Lower leg skin (tissue), 3 donors: ENCODE data around the gene AK2.

ENCODE experiments used
- POLR2A ChIP-seq, 2 donors: fragments of 450-650 bp; IDR thresholded peaks; one replicate each; pipeline ENCODE4 v1.6.1; 2016 to 2017; ENCODE audit warnings: antibody characterized with exemption in 2 of 2, mild to moderate bottlenecking in 1 of 2, moderate library complexity in 1 of 2
- TF ChIP-seq, protein P1 (sequence below), 3 donors: fragments of 450-650 bp; IDR thresholded peaks; one replicate each; pipeline ENCODE4 v1.5.1; 2016; ENCODE audit warnings: antibody characterized with exemption in 3 of 3, mild to moderate bottlenecking in 3 of 3, moderate library complexity in 2 of 3

GRCh38 chr1:32990887-32991286 is 45.8 kb downstream of the AK2 start:
- TF ChIP-seq, protein P1, sequence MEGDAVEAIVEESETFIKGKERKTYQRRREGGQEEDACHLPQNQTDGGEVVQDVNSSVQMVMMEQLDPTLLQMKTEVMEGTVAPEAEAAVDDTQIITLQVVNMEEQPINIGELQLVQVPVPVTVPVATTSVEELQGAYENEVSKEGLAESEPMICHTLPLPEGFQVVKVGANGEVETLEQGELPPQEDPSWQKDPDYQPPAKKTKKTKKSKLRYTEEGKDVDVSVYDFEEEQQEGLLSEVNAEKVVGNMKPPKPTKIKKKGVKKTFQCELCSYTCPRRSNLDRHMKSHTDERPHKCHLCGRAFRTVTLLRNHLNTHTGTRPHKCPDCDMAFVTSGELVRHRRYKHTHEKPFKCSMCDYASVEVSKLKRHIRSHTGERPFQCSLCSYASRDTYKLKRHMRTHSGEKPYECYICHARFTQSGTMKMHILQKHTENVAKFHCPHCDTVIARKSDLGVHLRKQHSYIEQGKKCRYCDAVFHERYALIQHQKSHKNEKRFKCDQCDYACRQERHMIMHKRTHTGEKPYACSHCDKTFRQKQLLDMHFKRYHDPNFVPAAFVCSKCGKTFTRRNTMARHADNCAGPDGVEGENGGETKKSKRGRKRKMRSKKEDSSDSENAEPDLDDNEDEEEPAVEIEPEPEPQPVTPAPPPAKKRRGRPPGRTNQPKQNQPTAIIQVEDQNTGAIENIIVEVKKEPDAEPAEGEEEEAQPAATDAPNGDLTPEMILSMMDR (IDR thresholded peaks at IDR 0.05) = no peak
- no peak for TF ChIP-seq POLR2A (IDR thresholded peaks at IDR 0.05)
